Activated CD8-positive, alpha-beta T cell treated with anti-CD3 and anti-CD28 coated beads, Interleukin-2, amount 10 ng/mL, durations not matched to agents 7 days and 5 days (primary cell): Measurements from ENCODE around the gene GID8. TPM values are rescaled to one million over a fixed set of nuclear protein-coding genes. Genes with fewer than 3 reads are reported as not detected.

Experiments used
- ATAC-seq: fragments of 150-1000 bp; cut with Tn5 transposase; one replicate; pipeline ENCODE4 v1.10.0; 2021; ENCODE audit warnings: moderate library complexity
- CTCF ChIA-PET: fragments of 350-600 bp; sonication (Branson Sonifier 250); formaldehyde crosslinking; loops from one replicate; lab custom pipeline; 2021; ENCODE audit warnings: antibody characterized with exemption; lab: Charles Lee
- POLR2A ChIA-PET: fragments of 350-600 bp; sonication (Branson Sonifier 250); formaldehyde crosslinking; loops from one replicate; lab custom pipeline; 2021; ENCODE audit warnings: antibody characterized with exemption; lab: Charles Lee
- DNase-seq: peaks from one replicate; pipeline ENCODE4 v3.0.0-alpha.2; 2020
- H3K27ac Mint-ChIP-seq: one replicate; pipeline ENCODE4 v1.8.0; 2021; ENCODE audit warnings: mild to moderate bottlenecking, mixed read lengths
- H3K27me3 Mint-ChIP-seq: one replicate; pipeline ENCODE4 v1.8.0; 2021; ENCODE audit warnings: low read depth, mixed read lengths
- H3K36me3 Mint-ChIP-seq: one replicate; pipeline ENCODE4 v1.8.0; 2021; ENCODE audit warnings: low read depth, mixed read lengths
- H3K4me1 Mint-ChIP-seq: one replicate; pipeline ENCODE4 v1.8.0; 2021; ENCODE audit warnings: low read depth, mixed read lengths
- H3K4me3 Mint-ChIP-seq: one replicate; pipeline ENCODE4 v1.8.0; 2021; ENCODE audit warnings: mild to moderate bottlenecking, mixed read lengths
- H3K9me3 Mint-ChIP-seq: one replicate; pipeline ENCODE4 v1.8.0; 2022; ENCODE audit warnings: mixed read lengths; ENCODE audit not compliant: insufficient read depth
- total RNA-seq, 2 experiments: library from RNA; stranded (reverse); gene quantifications; one replicate each; pipeline ENCODE4 v1.2.3, GENCODE V29; 2021

GID8 gene
- total RNA-seq, 2 experiments from 2014 or later: 37.3 to 39.7 TPM

DNA sequence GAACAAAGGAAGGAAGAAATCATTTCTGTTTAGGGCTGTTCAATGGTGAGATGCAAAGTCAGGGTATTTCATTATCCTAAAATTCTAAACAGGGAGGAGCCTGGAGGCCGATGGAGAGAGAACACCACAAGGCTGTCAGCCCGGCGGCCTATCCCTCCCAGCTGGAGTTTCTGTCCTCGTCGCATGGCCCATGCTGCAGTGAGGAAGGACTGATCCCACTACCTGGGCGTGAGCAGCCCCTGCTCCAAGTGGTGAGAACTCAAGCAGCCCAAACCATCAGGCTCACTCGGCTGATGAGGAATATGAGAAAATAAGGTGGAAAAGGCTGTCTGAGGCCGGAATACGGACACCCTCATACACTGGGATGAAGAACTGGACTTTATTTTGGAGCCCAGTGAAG is 42.4 kb upstream of the GID8 start:
- DNase-seq (no peak), ATAC-seq (no peak)
- Mint-ChIP-seq H3K9me3 (no peaks in the 10 kb centered on the region), H3K36me3 (peaks cover 74% of the 10 kb centered on the region), H3K27ac (peak overlapping the region; percentile 59), H3K4me1 (peaks cover 67% of the 10 kb centered on the region), H3K4me3 (no peak overlapping the region), H3K27me3 (no peaks in the 10 kb centered on the region)
- CTCF ChIA-PET: no interaction called here
- POLR2A ChIA-PET: no interaction called here

- peaks cover 65% of the 10 kb centered on the region for H3K4me1 Mint-ChIP-seq
- H3K9me3 Mint-ChIP-seq: no peaks in the 10 kb centered on the region
Observed at GRCh38 chr20:62896526-62896925, 41.4 kb upstream of the GID8 start.

DNA sequence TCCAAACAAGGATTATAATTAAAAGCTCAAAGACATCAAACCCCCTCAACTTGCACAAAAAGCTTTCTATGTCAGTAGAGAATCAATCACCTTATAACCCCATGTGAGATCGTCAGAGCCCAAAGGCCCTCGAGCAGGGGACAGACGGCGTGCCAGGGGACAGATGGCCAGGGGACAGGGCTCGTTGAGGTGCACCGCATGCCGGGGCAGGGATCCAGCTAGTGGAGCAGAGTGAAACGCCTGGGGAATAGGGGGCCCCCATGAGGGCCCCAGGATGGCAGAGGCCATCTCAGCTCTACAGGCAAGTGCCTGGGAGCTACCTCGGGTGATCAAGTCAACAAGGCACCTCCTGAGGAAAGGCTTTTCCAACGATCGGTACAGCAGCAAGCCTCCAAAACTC is 40.3 kb upstream of the GID8 start:
- Mint-ChIP-seq H3K9me3 (no peaks in the 10 kb centered on the region), H3K27me3 (no peaks in the 10 kb centered on the region), H3K36me3 (peaks cover 72% of the 10 kb centered on the region), H3K4me3 (no peak overlapping the region), H3K4me1 (peaks cover 58% of the 10 kb centered on the region), H3K27ac (peak overlapping the region; percentile 26)
- ChIA-PET CTCF (interaction anchor here (0.9 to 8.1 kb wide), 5 partner anchors 10 to 111 kb away, joined by 3 to 182 read pairs (median 4); no protein-coding TSS in a partner anchor), POLR2A (interaction anchor here (0.8 to 1.0 kb wide), 2 partner anchors 17 to 20 kb away, joined by 3 read pairs; no protein-coding TSS in a partner anchor)
- no peak for ATAC-seq
- no peak for DNase-seq

More at GRCh38 chr20:62896526-62896925, 41.4 kb upstream of the GID8 start:
- H3K27ac Mint-ChIP-seq: no peak overlapping the region
- H3K4me3 Mint-ChIP-seq: no peak overlapping the region
- H3K27me3 Mint-ChIP-seq: no peaks in the 10 kb centered on the region
- no peak for DNase-seq
- POLR2A ChIA-PET: no interaction called here
- CTCF ChIA-PET: interaction anchor here (8.1 kb wide), 1 partner anchor 23 kb away, joined by 182 read pairs; no protein-coding TSS in a partner anchor
- H3K36me3 Mint-ChIP-seq: peaks cover 73% of the 10 kb centered on the region
- no peak for ATAC-seq

GRCh38 chr20:62898093-62898964 is 39.6 kb upstream of the GID8 start:
- H3K4me3 Mint-ChIP-seq: no peak overlapping the region
- ChIA-PET CTCF (interaction anchor here (0.9 to 8.1 kb wide), 9 partner anchors 8 to 111 kb away, joined by 3 to 182 read pairs (median 4); no protein-coding TSS in a partner anchor), POLR2A (interaction anchor here (0.7 to 1.6 kb wide), 4 partner anchors 8 to 26 kb away, joined by 3 to 5 read pairs (median 3); no protein-coding TSS in a partner anchor)
- ATAC-seq: no peak
- DNase-seq: no peak
- H3K27ac Mint-ChIP-seq: peak overlapping the region; percentile 13
- no peaks in the 10 kb centered on the region for H3K9me3 Mint-ChIP-seq
- H3K36me3 Mint-ChIP-seq: peaks cover 68% of the 10 kb centered on the region
- no peaks in the 10 kb centered on the region for H3K27me3 Mint-ChIP-seq
- peaks cover 54% of the 10 kb centered on the region for H3K4me1 Mint-ChIP-seq

- POLR2A ChIA-PET: interaction anchor here (0.7 to 1.8 kb wide), 4 partner anchors 9 to 26 kb away, joined by 3 to 5 read pairs (median 4); no protein-coding TSS in a partner anchor
Observed at GRCh38 chr20:62898970-62899632, 38.8 kb upstream of the GID8 start.

GRCh38 chr20:62899633-62900051 is 38.3 kb upstream of the GID8 start:
- Mint-ChIP-seq H3K4me1 (peaks cover 51% of the 10 kb centered on the region), H3K36me3 (peaks cover 69% of the 10 kb centered on the region), H3K4me3 (no peak overlapping the region), H3K27ac (peak overlapping the region; percentile 46), H3K9me3 (no peaks in the 10 kb centered on the region), H3K27me3 (no peaks in the 10 kb centered on the region)
- ChIA-PET CTCF (interaction anchor here (0.7 to 8.1 kb wide), 8 partner anchors 8 to 73 kb away, joined by 3 to 182 read pairs (median 4); no protein-coding TSS in a partner anchor), POLR2A (interaction anchor here (1.0 to 1.8 kb wide), 3 partner anchors 12 to 25 kb away, joined by 3 to 5 read pairs (median 5); no protein-coding TSS in a partner anchor)
- no peak for DNase-seq
- ATAC-seq: no peak

More at GRCh38 chr20:62898970-62899632, 38.8 kb upstream of the GID8 start:
- no peak overlapping the region for H3K4me3 Mint-ChIP-seq
- no peaks in the 10 kb centered on the region for H3K27me3 Mint-ChIP-seq
- H3K27ac Mint-ChIP-seq: peak overlapping the region; percentile 52
- H3K9me3 Mint-ChIP-seq: no peaks in the 10 kb centered on the region
- no peak for ATAC-seq
- H3K36me3 Mint-ChIP-seq: peaks cover 69% of the 10 kb centered on the region
- H3K4me1 Mint-ChIP-seq: peaks cover 52% of the 10 kb centered on the region
- DNase-seq: no peak
- CTCF ChIA-PET: interaction anchor here (0.7 to 8.1 kb wide), 9 partner anchors 8 to 73 kb away, joined by 3 to 182 read pairs (median 4); no protein-coding TSS in a partner anchor

GRCh38 chr20:62900052-62900691 is 37.8 kb upstream of the GID8 start:
- Mint-ChIP-seq H3K4me1 (peaks cover 51% of the 10 kb centered on the region), H3K27me3 (no peaks in the 10 kb centered on the region), H3K9me3 (no peaks in the 10 kb centered on the region), H3K4me3 (no peak overlapping the region), H3K36me3 (peaks cover 70% of the 10 kb centered on the region), H3K27ac (peak overlapping the region; percentile 80)
- POLR2A ChIA-PET: interaction anchor here (1.0 to 1.8 kb wide), 4 partner anchors 13 to 38 kb away, joined by 3 to 5 read pairs (median 4); no protein-coding TSS in a partner anchor
- ATAC-seq (peak; percentile 95), DNase-seq (peak; percentile 84)
- CTCF ChIA-PET: interaction anchor here (0.7 to 8.1 kb wide), 6 partner anchors 12 to 109 kb away, joined by 3 to 182 read pairs (median 8); no protein-coding TSS in a partner anchor

DNA sequence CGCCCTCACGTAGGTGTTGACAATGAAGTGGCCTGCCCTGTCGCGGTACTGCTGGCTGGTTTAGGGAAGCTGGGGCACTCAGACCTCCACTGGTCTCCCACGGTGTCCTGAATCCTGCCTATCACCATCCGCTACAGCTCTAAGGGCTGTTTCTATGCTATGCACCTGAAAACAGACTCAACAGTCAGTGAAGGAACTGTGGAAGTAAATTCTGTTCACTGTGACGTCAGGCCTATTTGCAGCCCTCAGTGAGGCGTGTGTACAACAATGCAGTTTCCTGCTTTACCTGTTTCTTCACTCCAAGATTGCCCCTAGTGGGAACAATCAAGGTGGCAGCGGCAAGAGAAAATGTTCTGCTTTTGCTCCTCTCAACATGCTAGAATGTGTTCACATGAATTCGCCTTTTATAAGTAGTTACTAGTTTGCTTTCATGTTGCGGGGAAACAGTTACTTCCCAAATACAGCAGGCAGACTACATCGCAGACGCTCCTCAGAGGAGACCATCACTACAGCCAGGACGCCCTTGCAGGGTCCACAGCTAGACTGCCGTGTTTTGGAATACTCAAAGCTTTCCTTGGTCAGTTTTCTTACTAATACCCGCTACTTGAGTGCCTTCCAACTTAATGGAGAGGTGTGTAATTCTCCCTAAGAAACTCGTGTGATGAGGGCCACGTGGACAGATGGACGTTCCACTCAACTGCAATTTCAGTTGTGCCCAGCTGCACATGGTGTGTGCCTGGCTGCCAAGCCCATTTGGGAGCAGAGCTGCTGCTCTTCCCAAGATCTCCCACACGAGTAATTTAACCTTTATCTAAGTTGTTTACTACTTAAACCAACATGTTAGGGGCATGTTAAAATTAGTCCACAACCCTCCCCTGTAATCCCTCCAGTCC is 37.0 kb upstream of the GID8 start:
- CTCF ChIA-PET: interaction anchor here (0.9 to 8.1 kb wide), 6 partner anchors 11 to 108 kb away, joined by 3 to 182 read pairs (median 8); no protein-coding TSS in a partner anchor
- ATAC-seq (peak; percentile 38), DNase-seq (no peak)
- no peak overlapping the region for H3K4me3 Mint-ChIP-seq
- peak overlapping the region; percentile 66 for H3K27ac Mint-ChIP-seq
- peaks cover 70% of the 10 kb centered on the region for H3K36me3 Mint-ChIP-seq
- H3K27me3 Mint-ChIP-seq: no peaks in the 10 kb centered on the region
- H3K9me3 Mint-ChIP-seq: no peaks in the 10 kb centered on the region
- POLR2A ChIA-PET: interaction anchor here (0.8 to 1.8 kb wide), 4 partner anchors 18 to 38 kb away, joined by 3 to 5 read pairs (median 4); no protein-coding TSS in a partner anchor
- H3K4me1 Mint-ChIP-seq: peaks cover 54% of the 10 kb centered on the region

DNA sequence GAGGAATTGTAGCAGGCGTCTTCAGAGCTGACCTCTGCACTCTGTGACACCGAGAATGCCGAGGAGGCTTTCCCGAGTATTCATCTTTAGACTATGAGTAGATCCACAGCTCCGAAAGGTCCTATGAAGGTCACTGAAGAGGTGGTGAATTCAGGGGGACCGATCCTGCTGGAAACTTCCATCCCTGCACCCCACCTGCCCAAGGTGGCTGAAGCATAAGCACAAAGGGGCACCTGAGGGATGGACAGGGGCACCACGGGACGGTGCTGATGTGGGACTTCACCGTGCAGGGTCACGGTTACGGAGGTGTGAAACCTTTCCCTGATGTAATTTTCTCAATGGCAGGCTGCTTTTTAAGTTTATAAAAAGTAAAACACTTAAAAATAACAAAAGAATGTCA is 36.1 kb upstream of the GID8 start:
- peaks cover 72% of the 10 kb centered on the region for H3K36me3 Mint-ChIP-seq
- H3K4me1 Mint-ChIP-seq: peaks cover 54% of the 10 kb centered on the region
- ChIA-PET CTCF (interaction anchor here (0.9 to 8.1 kb wide), 7 partner anchors 8 to 107 kb away, joined by 3 to 182 read pairs (median 10); no protein-coding TSS in a partner anchor), POLR2A (interaction anchor here (0.8 to 1.5 kb wide), 3 partner anchors 23 to 36 kb away, joined by 3 to 4 read pairs (median 4); partner anchors contain the start of gene GID8)
- no peak for ATAC-seq
- H3K27ac Mint-ChIP-seq: no peak overlapping the region
- no peaks in the 10 kb centered on the region for H3K9me3 Mint-ChIP-seq
- no peak overlapping the region for H3K4me3 Mint-ChIP-seq
- DNase-seq: no peak
- no peaks in the 10 kb centered on the region for H3K27me3 Mint-ChIP-seq
